Vagina (tissue), 2 donors: ENCODE results near the gene ZFX.

Experiments used
- CTCF ChIP-seq, 3 experiments: fragments of 450-650 bp in 2 of 3; fragments of 200-600 bp in 1 of 3; sonication (generic) in 1 of 3; IDR thresholded peaks; one replicate each; pipeline ENCODE4 v1.5.1; 2017 to 2019; ENCODE audit warnings: antibody characterized with exemption in 3 of 3, mild to moderate bottlenecking in 2 of 3, moderate library complexity in 2 of 3
- POLR2AphosphoS5 ChIP-seq, 2 donors: sonication (generic); formaldehyde crosslinking; IDR thresholded peaks; one replicate each; pipeline ENCODE4 v1.9.0; 2017; ENCODE audit warnings: antibody characterized with exemption in 2 of 2, mild to moderate bottlenecking in 2 of 2, low read depth in 1 of 2; ENCODE audit not compliant: insufficient read depth in 1 of 2

- TF ChIP-seq CTCF (IDR thresholded peaks at IDR 0.05) (no peak), POLR2AphosphoS5 (IDR thresholded peaks at IDR 0.05; ENCODE audit: insufficient read depth in 1 of 2, low read depth in 1 of 2) (no peak)
These were observed 25.2 kb upstream of the ZFX start for GRCh38 chrX:24124244-24124799.
